Measurements from ENCODE around the gene BCAS1.

Gene BCAS1

GRCh38 chr20:53918949-53919361, 151.4 kb downstream of the BCAS1 start:
- no peak for DNase-seq

GRCh38 chr20:53918020-53918311, 152.4 kb downstream of the BCAS1 start:
- no peak for DNase-seq

GRCh38 chr20:53917145-53918019, 153.0 kb downstream of the BCAS1 start:
- DNase-seq, result no peak

- DNase-seq, result no peak
These were observed 154.3 kb downstream of the BCAS1 start for GRCh38 chr20:53916173-53916512.

GRCh38 chr20:53915446-53916172, 154.8 kb downstream of the BCAS1 start:
- peak; percentile 67 for DNase-seq

GRCh38 chr20:53914781-53915445, 155.5 kb downstream of the BCAS1 start:
- DNase-seq, result no peak

- no peak for DNase-seq
These were observed 156.2 kb downstream of the BCAS1 start for GRCh38 chr20:53914091-53914780.

GRCh38 chr20:53911301-53911700, 159.1 kb downstream of the BCAS1 start:
- no peak for DNase-seq

- no peak for DNase-seq
These were observed 159.9 kb downstream of the BCAS1 start for GRCh38 chr20:53910351-53911002.

- no peak for DNase-seq
These were observed 162.2 kb downstream of the BCAS1 start for GRCh38 chr20:53907968-53908751.

- DNase-seq, result no peak
These were observed 164.6 kb downstream of the BCAS1 start for GRCh38 chr20:53905820-53906191.

- no peak for DNase-seq
These were observed 165.2 kb downstream of the BCAS1 start for GRCh38 chr20:53905019-53905819.

- no peak for DNase-seq
These were observed 166.1 kb downstream of the BCAS1 start for GRCh38 chr20:53904261-53904660.

GRCh38 chr20:53903652-53903987, 166.8 kb downstream of the BCAS1 start:
- no peak for DNase-seq

- no peak for DNase-seq
These were observed 167.3 kb downstream of the BCAS1 start for GRCh38 chr20:53902968-53903651.

- no peak for DNase-seq
These were observed 168.8 kb downstream of the BCAS1 start for GRCh38 chr20:53901497-53902096.

- no peak for DNase-seq
These were observed 169.3 kb downstream of the BCAS1 start for GRCh38 chr20:53901064-53901463.

GRCh38 chr20:53900380-53900999, 169.9 kb downstream of the BCAS1 start:
- DNase-seq, result no peak

GRCh38 chr20:53899351-53900167, 170.8 kb downstream of the BCAS1 start:
- peak; percentile 96 for DNase-seq

Data from DMS153 (cell line).